Psoas muscle (tissue), 8 donors: ENCODE data around the gene TPCN2. TPM values are rescaled to one million over a fixed set of nuclear protein-coding genes. Genes with fewer than 3 reads are reported as not detected.
A peak's percentile ranks its signal among the peaks of the same experiment; 100 is the strongest.

Experiments
- ATAC-seq, 4 donors: fragments of 200-7000 bp; cut with Tn5 transposase; one replicate each; pipeline ENCODE4 v1.9.1; 2020; ENCODE audit warnings: moderate library complexity in 3 of 4, mild to moderate bottlenecking in 2 of 4
- DNase-seq, 2 donors: peaks; one replicate each; pipeline ENCODE4 v3.0.0-alpha.2; 2020
- H3K27ac ChIP-seq: fragments of 200-600 bp; one replicate; pipeline ENCODE4 v1.8.0; 2022
- H3K27me3 ChIP-seq, 3 donors: fragments of 200-600 bp in 1 of 3; one replicate each; pipeline versions ENCODE4 v1.6.1 to v1.8.0; 2013 to 2022; ENCODE audit warnings: low read length in 2 of 3, mild to moderate bottlenecking in 2 of 3, moderate library complexity in 1 of 3; ENCODE audit not compliant: insufficient read depth in 3 of 3
- H3K36me3 ChIP-seq, 2 donors: fragments of 200-600 bp in 1 of 2; one replicate each; pipeline versions ENCODE4 v1.6.1 to v1.8.0; 2013 to 2022; ENCODE audit warnings: low read depth in 1 of 2, mild to moderate bottlenecking in 1 of 2, moderate library complexity in 1 of 2; ENCODE audit not compliant: insufficient read depth in 1 of 2
- H3K4me1 ChIP-seq: fragments of 200-600 bp; one replicate; pipeline ENCODE4 v1.8.0; 2022
- H3K4me3 ChIP-seq: fragments of 200-600 bp; one replicate; pipeline ENCODE4 v1.8.0; 2022; ENCODE audit warnings: mild to moderate bottlenecking
- H3K9me3 ChIP-seq: fragments of 200-600 bp; one replicate; pipeline ENCODE4 v1.8.0; 2022
- CTCF ChIP-seq: fragments of 200-600 bp; IDR thresholded peaks from one replicate; pipeline ENCODE4 v1.8.0; 2022; ENCODE audit warnings: antibody characterized with exemption
- WGBS, 3 donors: extraction: QIAGEN DNeasy Blood & Tissue Kit; methylation state at CpG; one replicate each; pipeline versions ENCODE4 v1.1.6 to v1.1.7; 2013; 5-methylcytosine and 5-hydroxymethylcytosine counted together
- intact Hi-C, 2 donors: fragments of 100-400 bp; cut with DNase I; formaldehyde crosslinking; loops; one replicate each; pipeline versions ENCODE4 v1.11.0 to v1.14.2; 2022
- polyA plus RNA-seq, 3 donors: library from polyadenylated mRNA; stranded (reverse); fragments of 200-250 nt; gene quantifications; one replicate each; pipeline ENCODE4 v1.2.3, GENCODE V29; 2013
- total RNA-seq, 4 donors: library from RNA; stranded (reverse); fragmentation: NEBNext Ultra II Directional in 2 of 4; extraction: Animal tissue kit (Norgen Biotek cat#: 25700) in 2 of 4; gene quantifications; one replicate each; pipeline versions ENCODE4 v1.2.1 to v1.2.4, GENCODE V29; 2021 to 2023
- donor health status: healthy with polysubstance abuse.
- donor health status: DM: no; HTN: no; CAD: no; lungs with moderate emphysema.
- donor health status: Bipolar disorder and iron deficiency.
- donor health status: healthy.
- donor health status: DM: yes; HTN: yes; CAD: no.
- donor health status: DM: no; HTN: no; CAD: no.
- donor health status: DM: no; HTN: no; CAD: no.
- donor health status: DM: yes; HTN: yes; CAD: no.

Gene TPCN2
- total and polyA plus RNA-seq, 7 donors, result 2.2 to 6.0 (median 3.5) TPM

GRCh38 chr11:69000831-69001242 lies 47.9 kb upstream of the TPCN2 start:
- peak overlapping the region; percentile 32 for H3K27ac ChIP-seq
- intact Hi-C loops, result no loop called here
- peak in 1 of 2 donors; percentile 54 for DNase-seq

GRCh38 chr11:69001243-69002081 lies 47.3 kb upstream of the TPCN2 start:
- ATAC-seq, result no peak
- peak overlapping the region; percentile 32 for H3K27ac ChIP-seq
- no peaks in the 10 kb centered on the region for H3K9me3 ChIP-seq
- no peak for TF ChIP-seq CTCF
- intact Hi-C loops, result no loop called here
- H3K4me3 ChIP-seq, result no peak overlapping the region
- H3K36me3 ChIP-seq, result no peaks in the 10 kb centered on the region
- peaks cover 0 to 62% (median 7%) of the 10 kb centered on the region in 3 donors for H3K27me3 ChIP-seq
- no peaks in the 10 kb centered on the region for H3K4me1 ChIP-seq
- 46 to 62% (median 53%) methylated on average over 23 of the region's 23 CpGs for WGBS, 3 donors
- peak in 1 of 2 donors; percentile 29 for DNase-seq

More at GRCh38 chr11:69000831-69001242, 47.9 kb upstream of the TPCN2 start:
- peak; percentile 14 to 56 (median 40) for ATAC-seq
- peaks cover 0 to 56% (median 7%) of the 10 kb centered on the region in 3 donors for H3K27me3 ChIP-seq
- 20 to 46% (median 26%) methylated on average over 8 of the region's 8 CpGs for WGBS, 3 donors
- no peaks in the 10 kb centered on the region for H3K4me1 ChIP-seq
- peak; percentile 26 for TF ChIP-seq CTCF
- no peak overlapping the region for H3K4me3 ChIP-seq
- no peaks in the 10 kb centered on the region for H3K9me3 ChIP-seq
- H3K36me3 ChIP-seq, result no peaks in the 10 kb centered on the region

GRCh38 chr11:69002110-69002569 lies 46.6 kb upstream of the TPCN2 start:
- intact Hi-C loops, result no loop called here
- Histone ChIP-seq H3K4me3 (no peak overlapping the region), H3K4me1 (no peaks in the 10 kb centered on the region), H3K27me3 (peaks cover 0 to 69% (median 5%) of the 10 kb centered on the region in 3 donors), H3K9me3 (no peaks in the 10 kb centered on the region), H3K27ac (no peak overlapping the region), H3K36me3 (no peaks in the 10 kb centered on the region)
- TF ChIP-seq CTCF, result no peak
- ATAC-seq, result no peak
- WGBS, 3 donors, result 67 to 77% (median 67%) methylated on average over 6 of the region's 6 CpGs
- DNase-seq, result no peak

GRCh38 chr11:69002570-69003231 lies 46.0 kb upstream of the TPCN2 start:
- ATAC-seq, result no peak
- peak in 1 of 2 donors; percentile 42 for DNase-seq
- Histone ChIP-seq H3K27ac (no peak overlapping the region), H3K27me3 (peaks cover 0 to 75% (median 5%) of the 10 kb centered on the region in 3 donors), H3K36me3 (no peaks in the 10 kb centered on the region), H3K4me3 (no peak overlapping the region), H3K4me1 (no peaks in the 10 kb centered on the region), H3K9me3 (no peaks in the 10 kb centered on the region)
- WGBS, 3 donors, result 75 to 87% (median 83%) methylated on average over 13 of the region's 13 CpGs
- intact Hi-C loops, result no loop called here
- no peak for TF ChIP-seq CTCF
